SK-N-SH treated with all-trans-retinoic acid at 6 μM for 48 hours (cell line): ENCODE data around the gene CENPM.

ENCODE experiments used
- BACH2 ChIP-seq: fragments of 250-450 bp; sonication (Bioruptor Pico); IDR thresholded peaks from 2 replicates; pipeline ENCODE4 v1.9.0; 2021; ENCODE audit warnings: mild to moderate bottlenecking, borderline replicate concordance
- CREB5 ChIP-seq: fragments of 250-450 bp; sonication (Bioruptor Pico); IDR thresholded peaks from 2 replicates; pipeline ENCODE4 v1.5.1; 2020; ENCODE audit warnings: low read depth, mild to moderate bottlenecking, moderate library complexity
- ESRRG ChIP-seq: fragments of 250-450 bp; sonication (Bioruptor Pico); IDR thresholded peaks from 2 replicates; pipeline ENCODE4 v1.6.1; 2021; ENCODE audit warnings: mild to moderate bottlenecking
- GLIS3 ChIP-seq: fragments of 250-450 bp; sonication (Bioruptor Pico); IDR thresholded peaks from 2 replicates; pipeline ENCODE4 v1.5.0; 2020; ENCODE audit warnings: mild to moderate bottlenecking, moderate library complexity
- PATZ1 ChIP-seq: fragments of 250-450 bp; sonication (Bioruptor Pico); IDR thresholded peaks from 2 replicates; pipeline ENCODE4 v1.8.0; 2020; ENCODE audit warnings: mild to moderate bottlenecking, moderate library complexity, borderline replicate concordance
- ZFP3 ChIP-seq: fragments of 250-450 bp; sonication (Bioruptor Pico); IDR thresholded peaks from 2 replicates; pipeline ENCODE4 v1.5.0; 2020; ENCODE audit warnings: mild to moderate bottlenecking, moderate library complexity
- ZNF8 ChIP-seq: fragments of 450-650 bp; formaldehyde crosslinking; IDR thresholded peaks from 2 replicates; pipeline ENCODE4 v1.5.0; 2020; ENCODE audit warnings: mild to moderate bottlenecking, moderate library complexity

GRCh38 chr22:41919357-41920224, 27.4 kb downstream of the CENPM start:
- no peak for TF ChIP-seq PATZ1 (CRISPR knock-in tag)
- TF ChIP-seq BACH2 (CRISPR knock-in tag) = no peak
- no peak for TF ChIP-seq ZNF8 (CRISPR knock-in tag)
- TF ChIP-seq CREB5 (CRISPR knock-in tag) = no peak
- no peak for TF ChIP-seq ZFP3 (CRISPR knock-in tag)
- no peak for TF ChIP-seq GLIS3 (CRISPR knock-in tag)
- TF ChIP-seq ESRRG = no peak
